Kidney (tissue), 14 donors: ENCODE data around the gene AKAP13. TPM values are rescaled to one million over a fixed set of nuclear protein-coding genes. Genes with fewer than 3 reads are reported as not detected.

ENCODE experiments used
- DNase-seq, 5 donors: peaks; one replicate each; pipeline ENCODE4 v3.0.0-alpha.2; 2013 to 2020
- FAIRE-seq: peaks from 2 replicates; lab custom pipeline; 2012; peaks lifted over from hg19 to GRCh38; lab: Jason Lieb, UNC
- H3K27ac ChIP-seq, 2 donors: one replicate each; pipeline ENCODE4 v1.7.0; 2013; ENCODE audit warnings: low read depth in 2 of 2, low read length in 2 of 2, inconsistent platforms in 1 of 2
- H3K27me3 ChIP-seq: one replicate; pipeline ENCODE4 v1.7.1; 2013; ENCODE audit warnings: low read length, inconsistent platforms; ENCODE audit not compliant: control insufficient read depth, insufficient read depth
- H3K36me3 ChIP-seq, 3 donors: one replicate each; pipeline versions ENCODE4 v1.7.0 to v1.7.1; 2013; ENCODE audit warnings: low read length in 3 of 3, control low read depth in 1 of 3, inconsistent platforms in 1 of 3; ENCODE audit not compliant: insufficient read depth in 3 of 3, control insufficient read depth in 2 of 3
- H3K4me1 ChIP-seq, 3 donors: one replicate each; pipeline versions ENCODE4 v1.7.0 to v1.7.1; 2013; ENCODE audit warnings: low read length in 3 of 3, inconsistent platforms in 1 of 3, low read depth in 1 of 3; ENCODE audit not compliant: control insufficient read depth in 2 of 3, insufficient read depth in 2 of 3
- H3K4me3 ChIP-seq, 3 donors: one replicate each; pipeline versions ENCODE4 v1.7.0 to v1.8.1; 2013; ENCODE audit warnings: low read length in 3 of 3, control low read depth in 1 of 3, inconsistent platforms in 1 of 3
- H3K9ac ChIP-seq, 3 donors: one replicate each; pipeline versions ENCODE4 v1.7.0 to v1.7.1; 2013; ENCODE audit warnings: low read length in 3 of 3, control low read depth in 1 of 3, inconsistent platforms in 1 of 3
- H3K9me3 ChIP-seq, 3 donors: one replicate each; pipeline versions ENCODE4 v1.7.0 to v1.7.1; 2013; ENCODE audit warnings: low read length in 3 of 3, control low read depth in 1 of 3, inconsistent platforms in 1 of 3; ENCODE audit not compliant: control insufficient read depth in 2 of 3, insufficient read depth in 1 of 3
- CTCF ChIP-seq: IDR thresholded peaks from 3 replicates; pipeline ENCODE4 v1.5.1; 2012; ENCODE audit warnings: mild to moderate bottlenecking, moderate library complexity, borderline replicate concordance; ENCODE audit not compliant: insufficient read depth; ENCODE audit errors: extremely low read depth
- intact Hi-C: fragments of 100-400 bp; cut with DNase I; formaldehyde crosslinking; loops from one replicate; pipeline ENCODE4 v1.11.1; 2022
- polyA plus RNA-seq: library from polyadenylated mRNA; stranded (reverse); fragments of 350-450 nt; fragmentation: Illumina TruSeq; extraction: RNeasy Lipid Tissue Mini Kit (QIAGEN cat#74804); gene quantifications from one replicate; pipeline ENCODE4 v1.2.3, GENCODE V29; 2014; ENCODE audit warnings: low read depth, low replicate concordance; ENCODE audit not compliant: insufficient read depth
- total RNA-seq: library from RNA; stranded (reverse); fragmentation: NEBNext Ultra II Directional; extraction: Animal tissue kit (Norgen Biotek cat#: 25700); gene quantifications from one replicate; pipeline ENCODE4 v1.2.1, GENCODE V29; 2021
- donor health status: control.
- donor health status: control.
- donor health status: control.
- donor health status: control.
- donor health status: control.
- donor health status: DM: yes; HTN: yes; CAD: no.
- donor health status: Normal renal cell carcinoma (clear cell type).

AKAP13 gene
- total and polyA plus RNA-seq, 2 donors from 2014 or later: 18.8 to 174 TPM

- Histone ChIP-seq H3K9ac (no peak overlapping the region), H3K36me3 (no peaks in the 10 kb centered on the region), H3K4me3 (no peak overlapping the region), H3K27me3 (no peaks in the 10 kb centered on the region), H3K27ac (no peak overlapping the region), H3K9me3 (no peaks in the 10 kb centered on the region), H3K4me1 (peaks cover 0 to 5% (median 3%) of the 10 kb centered on the region in 3 donors)
- DNase-seq (no peak), FAIRE-seq (no peak)
- intact Hi-C loops: no loop called here
- no peak for TF ChIP-seq CTCF
Measured at GRCh38 chr15:85351965-85352364, 28.4 kb upstream of the AKAP13 start.

GRCh38 chr15:85353516-85353915 is 26.9 kb upstream of the AKAP13 start:
- Histone ChIP-seq H3K9me3 (no peaks in the 10 kb centered on the region), H3K36me3 (no peaks in the 10 kb centered on the region), H3K27me3 (no peaks in the 10 kb centered on the region), H3K4me3 (no peak overlapping the region), H3K27ac (no peak overlapping the region), H3K9ac (no peak overlapping the region), H3K4me1 (peaks cover 0 to 1% (median 0%) of the 10 kb centered on the region in 3 donors)
- TF ChIP-seq CTCF: no peak
- FAIRE-seq: no peak
- intact Hi-C loops: no loop called here
- DNase-seq: no peak

- Histone ChIP-seq H3K9me3 (no peaks in the 10 kb centered on the region), H3K27ac (no peak overlapping the region), H3K27me3 (no peaks in the 10 kb centered on the region), H3K4me1 (no peaks in the 10 kb centered on the region), H3K4me3 (no peak overlapping the region), H3K9ac (no peak overlapping the region), H3K36me3 (no peaks in the 10 kb centered on the region)
- intact Hi-C loops: no loop called here
- DNase-seq: peak in 1 of 5 donors; percentile 47
- no peak for FAIRE-seq
- no peak for TF ChIP-seq CTCF
Measured at GRCh38 chr15:85354461-85354860, 25.9 kb upstream of the AKAP13 start.

GRCh38 chr15:85354948-85355347 is 25.5 kb upstream of the AKAP13 start:
- intact Hi-C loops: no loop called here
- Histone ChIP-seq H3K36me3 (no peaks in the 10 kb centered on the region), H3K27ac (no peak overlapping the region), H3K4me1 (no peaks in the 10 kb centered on the region), H3K4me3 (no peak overlapping the region), H3K9ac (no peak overlapping the region), H3K9me3 (no peaks in the 10 kb centered on the region), H3K27me3 (no peaks in the 10 kb centered on the region)
- DNase-seq: no peak
- no peak for TF ChIP-seq CTCF
- FAIRE-seq: no peak
